B cell (primary cell): ENCODE data around the gene RPS6KA4. TPM values are rescaled to one million over a fixed set of nuclear protein-coding genes. Genes with fewer than 3 reads are reported as not detected.

ENCODE experiments used
- ATAC-seq: fragments of 200-7000 bp; cut with Tn5 transposase; one replicate; pipeline ENCODE4 v1.10.0; 2021; ENCODE audit warnings: low read depth, mild to moderate bottlenecking, moderate number of reproducible peaks, moderate library complexity
- CTCF ChIA-PET: fragments of 350-600 bp; sonication (Branson Sonifier 250); formaldehyde crosslinking; loops from one replicate; lab custom pipeline; 2021; ENCODE audit warnings: antibody characterized with exemption, inconsistent platforms; lab: Charles Lee
- POLR2A ChIA-PET: fragments of 350-600 bp; sonication (Branson Sonifier 250); formaldehyde crosslinking; loops from one replicate; lab custom pipeline; 2021; ENCODE audit warnings: antibody characterized with exemption; lab: Charles Lee
- DNase-seq: peaks from one replicate; pipeline ENCODE4 v3.0.0; 2013
- H2AFZ ChIP-seq: 2 replicates; pipeline ENCODE4 v1.6.1; 2012; ENCODE audit warnings: mild to moderate bottlenecking, low read depth, low read length; ENCODE audit not compliant: insufficient read depth, poor library complexity, severe bottlenecking
- H3K27ac ChIP-seq, 2 donors: 1 replicate in 1 of 2; 2 replicates in 1 of 2; pipeline ENCODE4 v1.5.1; 2012 to 2013; ENCODE audit warnings: low read length in 2 of 2, mild to moderate bottlenecking in 2 of 2, moderate library complexity in 1 of 2
- H3K27me3 ChIP-seq, 4 experiments: fragments of 200-600 bp in 1 of 4; sonication (generic) in 1 of 4; replicated peaks in 1 of 4; 1 replicate in 2 of 4; 2 replicates in 2 of 4; pipeline versions ENCODE4 v1.6.1 to v1.7.0; 2013 to 2016; ENCODE audit warnings: low read length in 3 of 4, mild to moderate bottlenecking in 2 of 4, mixed read lengths in 1 of 4, moderate library complexity in 1 of 4; ENCODE audit not compliant: insufficient read depth in 4 of 4, control insufficient read depth in 3 of 4; ENCODE audit errors: control extremely low read depth in 1 of 4
- H3K36me3 ChIP-seq, 2 experiments: replicated peaks in 1 of 2; 1 replicate in 1 of 2; 2 replicates in 1 of 2; pipeline versions ENCODE4 v1.6.1 to v1.7.1; 2013; ENCODE audit warnings: low read length in 1 of 2; ENCODE audit not compliant: insufficient read depth in 2 of 2, control insufficient read depth in 1 of 2; ENCODE audit errors: control extremely low read depth in 1 of 2, extremely low read depth in 1 of 2
- H3K4me1 ChIP-seq, 2 donors: fragments of 200-600 bp in 1 of 2; sonication (generic) in 1 of 2; 1 replicate in 1 of 2; 2 replicates in 1 of 2; pipeline versions ENCODE4 v1.5.1 to v1.6.1; 2013 to 2017; ENCODE audit warnings: low read length in 2 of 2; ENCODE audit not compliant: control insufficient read depth in 2 of 2, insufficient read depth in 2 of 2
- H3K4me2 ChIP-seq: replicated peaks from 2 replicates; pipeline ENCODE3; 2012; ENCODE audit warnings: mild to moderate bottlenecking, low read depth, low read length; ENCODE audit not compliant: poor library complexity, severe bottlenecking
- H3K4me3 ChIP-seq, 5 experiments: fragments of 200-600 bp in 1 of 5; sonication (generic) in 1 of 5; 1 replicate in 3 of 5; 2 replicates in 2 of 5; pipeline versions ENCODE4 v1.5.1 to v1.7.0; 2011 to 2016; ENCODE audit warnings: low read length in 4 of 5, mild to moderate bottlenecking in 4 of 5, low read depth in 2 of 5, control low read depth in 1 of 5, moderate library complexity in 1 of 5; ENCODE audit not compliant: insufficient read depth in 1 of 5; ENCODE audit errors: control extremely low read depth in 1 of 5, extremely low read depth in 1 of 5
- H3K79me2 ChIP-seq: fragments of 200-600 bp; sonication (generic); one replicate; pipeline ENCODE4 v1.6.0; 2016; ENCODE audit warnings: low read length; ENCODE audit not compliant: control insufficient read depth, insufficient read depth
- H3K9ac ChIP-seq: fragments of 200-600 bp; sonication (generic); 2 replicates; pipeline ENCODE4 v1.6.1; 2017; ENCODE audit warnings: mild to moderate bottlenecking, low read length, moderate library complexity
- H3K9me3 ChIP-seq, 3 donors: one replicate each; pipeline versions ENCODE4 v1.6.1 to v1.7.1; 2013; ENCODE audit warnings: low read length in 2 of 3; ENCODE audit not compliant: control insufficient read depth in 2 of 3, insufficient read depth in 1 of 3; ENCODE audit errors: control extremely low read depth in 1 of 3
- H4K20me1 ChIP-seq: 2 replicates; pipeline ENCODE4 v1.6.0; 2012; ENCODE audit warnings: mild to moderate bottlenecking, low read length; ENCODE audit not compliant: insufficient read depth, control insufficient read depth, poor library complexity, severe bottlenecking
- H3K27ac Mint-ChIP-seq: one replicate; pipeline ENCODE4 v1.8.0; 2021; ENCODE audit warnings: mixed read lengths
- H3K27me3 Mint-ChIP-seq: one replicate; pipeline ENCODE4 v1.8.0; 2021; ENCODE audit warnings: mixed read lengths
- H3K4me1 Mint-ChIP-seq: one replicate; pipeline ENCODE4 v1.8.0; 2021; ENCODE audit warnings: mixed read lengths
- H3K4me3 Mint-ChIP-seq: one replicate; pipeline ENCODE4 v1.8.0; 2021; ENCODE audit warnings: mixed read lengths
- H3K9me3 Mint-ChIP-seq: one replicate; pipeline ENCODE4 v1.8.0; 2022; ENCODE audit warnings: mixed read lengths; ENCODE audit not compliant: insufficient read depth
- CTCF ChIP-seq: fragments of 200-600 bp; IDR thresholded peaks from one replicate; pipeline ENCODE4 v1.8.0; 2022; ENCODE audit warnings: antibody characterized with exemption, mild to moderate bottlenecking
- EZH2 ChIP-seq: IDR thresholded peaks from 2 replicates; pipeline ENCODE4 v1.6.1; 2012; ENCODE audit warnings: borderline replicate concordance, low read depth, mild to moderate bottlenecking, moderate library complexity, low read length; ENCODE audit not compliant: insufficient read depth, poor library complexity, severe bottlenecking
- WGBS: methylation state at CpG from one replicate; pipeline ENCODE4 v1.1.5; 2013; ENCODE audit warnings: missing lambda C conversion rate; ENCODE audit not compliant: insufficient coverage; 5-methylcytosine and 5-hydroxymethylcytosine counted together
- intact Hi-C: fragments of 100-400 bp; cut with micrococcal nuclease; formaldehyde crosslinking; loops from one replicate; pipeline ENCODE4 v1.10.0; 2022
- polyA minus RNA-seq: library from RNA; depleted of rRNA, polyadenylated mRNA; stranded (reverse); fragments of >200 nt; gene quantifications from 2 replicates; pipeline ENCODE4 v1.2.3, GENCODE V29; 2012
- polyA plus RNA-seq: library from polyadenylated mRNA; depleted of rRNA; stranded (reverse); fragments of >200 nt; gene quantifications from 2 replicates; pipeline ENCODE4 v1.2.3, GENCODE V29; 2012
- total RNA-seq, 2 donors: library from RNA; stranded (reverse); fragments of 120-200 nt in 1 of 2; gene quantifications; 1 replicate in 1 of 2; 2 replicates in 1 of 2; pipeline versions ENCODE4 v1.2.3 to v1.2.4, GENCODE V29; 2013 to 2022

The RPS6KA4 gene
- total RNA-seq (22.6 and 24.2 TPM in 2 replicates), polyA plus RNA-seq (30.4 and 32.5 TPM in 2 replicates), polyA minus RNA-seq (32.1 and 34.6 TPM in 2 replicates)
- total RNA-seq (2013), result 18.1 TPM

GRCh38 chr11:64358907-64359711, at the start of gene RPS6KA4:
TSS of gene RPS6KA4 (plus strand) at chr11:64359162. CDS start at chr11:64359236, 74 bp downstream.
- peak within 1 kb of the TSS; percentile 86 for H2AFZ ChIP-seq
- no peak for TF ChIP-seq EZH2
- TF ChIP-seq CTCF, result no peak
- ChIA-PET CTCF (interaction anchor here (1.0 to 10.2 kb wide), 9 partner anchors 17 to 154 kb away, joined by 3 to 188 read pairs (median 6); partner anchors contain the start of genes PRDX5 and TRMT112), POLR2A (interaction anchor here (1.2 kb wide), 1 partner anchor 41 kb away, joined by 4 read pairs; the partner anchor contains the start of genes PRDX5 and TRMT112)
- intact Hi-C loops, result loop anchor here (1.0 to 5.0 kb wide), 2 partner anchors 41 to 88 kb away; partner anchors contain the start of gene PRDX5
- ATAC-seq, result peak; percentile 72
- Mint-ChIP-seq H3K4me1 (peaks cover 43% of the 10 kb centered on the region), H3K27ac (peak within 1 kb of the TSS; percentile 81), H3K9me3 (no peaks in the 10 kb centered on the region), H3K4me3 (peak within 1 kb of the TSS; percentile 94), H3K27me3 (no peaks in the 10 kb centered on the region)
- no peaks in the 10 kb centered on the region for H3K27me3 ChIP-seq
- peak within 1 kb of the TSS; percentile 12 to 46 for H3K27ac ChIP-seq
- peak within 1 kb of the TSS; percentile 73 for H3K9ac ChIP-seq
- under 1% methylated on average over 70 of the region's 70 CpGs for WGBS
- peaks cover 0 to 18% of the 10 kb centered on the region in 2 experiments for H3K36me3 ChIP-seq
- peaks cover 40% of the 10 kb centered on the region for H4K20me1 ChIP-seq
- peak within 1 kb of the TSS; percentile 26 to 86 (median 75) for H3K4me3 ChIP-seq
- peak within 1 kb of the TSS; percentile 93 for H3K4me2 ChIP-seq
- peaks cover 11% of the 10 kb centered on the region for H3K79me2 ChIP-seq
- peaks cover 27 to 51% of the 10 kb centered on the region in 2 donors for H3K4me1 ChIP-seq
- DNase-seq, result peak; percentile 68
- no peaks in the 10 kb centered on the region for H3K9me3 ChIP-seq
